ENCODE results near the gene POLR1G.

The POLR1G gene

DNA sequence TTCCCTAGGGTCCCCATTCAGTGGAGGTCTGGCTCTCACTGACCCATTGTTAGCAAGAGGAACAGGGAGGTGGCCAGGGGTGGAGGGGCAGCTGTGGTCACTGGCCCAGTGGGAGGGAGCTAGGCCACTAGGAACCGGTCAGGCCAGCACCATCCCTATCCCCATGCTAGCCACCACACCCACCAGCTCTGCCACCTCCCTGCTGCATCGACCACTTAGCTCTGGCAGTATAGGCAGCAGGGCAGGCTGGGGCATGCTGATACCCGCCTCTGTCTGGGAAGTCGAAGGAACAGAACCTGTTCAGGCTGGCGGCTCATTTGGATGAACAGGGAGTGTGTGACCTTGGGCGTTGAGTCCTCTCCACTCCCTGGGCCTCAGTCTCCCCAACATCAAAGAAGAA, 6.3 kb upstream of the POLR1G start:
- TF ChIP-seq, protein P1, sequence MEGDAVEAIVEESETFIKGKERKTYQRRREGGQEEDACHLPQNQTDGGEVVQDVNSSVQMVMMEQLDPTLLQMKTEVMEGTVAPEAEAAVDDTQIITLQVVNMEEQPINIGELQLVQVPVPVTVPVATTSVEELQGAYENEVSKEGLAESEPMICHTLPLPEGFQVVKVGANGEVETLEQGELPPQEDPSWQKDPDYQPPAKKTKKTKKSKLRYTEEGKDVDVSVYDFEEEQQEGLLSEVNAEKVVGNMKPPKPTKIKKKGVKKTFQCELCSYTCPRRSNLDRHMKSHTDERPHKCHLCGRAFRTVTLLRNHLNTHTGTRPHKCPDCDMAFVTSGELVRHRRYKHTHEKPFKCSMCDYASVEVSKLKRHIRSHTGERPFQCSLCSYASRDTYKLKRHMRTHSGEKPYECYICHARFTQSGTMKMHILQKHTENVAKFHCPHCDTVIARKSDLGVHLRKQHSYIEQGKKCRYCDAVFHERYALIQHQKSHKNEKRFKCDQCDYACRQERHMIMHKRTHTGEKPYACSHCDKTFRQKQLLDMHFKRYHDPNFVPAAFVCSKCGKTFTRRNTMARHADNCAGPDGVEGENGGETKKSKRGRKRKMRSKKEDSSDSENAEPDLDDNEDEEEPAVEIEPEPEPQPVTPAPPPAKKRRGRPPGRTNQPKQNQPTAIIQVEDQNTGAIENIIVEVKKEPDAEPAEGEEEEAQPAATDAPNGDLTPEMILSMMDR (IDR thresholded peaks at IDR 0.05; ENCODE audit: extremely low read depth, missing control alignments) = no peak
- DNase-seq (ENCODE audit: low spot score) = no peak

GRCh38 chr19:45401815-45402214, 4.6 kb upstream of the POLR1G start:
- TF ChIP-seq, protein P1 (IDR thresholded peaks at IDR 0.05; ENCODE audit: extremely low read depth, missing control alignments) = no peak
- DNase-seq (ENCODE audit: low spot score) = no peak

GRCh38 chr19:45402298-45403061, 4.0 kb upstream of the POLR1G start:
- TF ChIP-seq, protein P1 (IDR thresholded peaks at IDR 0.05; ENCODE audit: extremely low read depth, missing control alignments) = peak; percentile 56
- peak; percentile 69 for DNase-seq (ENCODE audit: low spot score)

GRCh38 chr19:45403272-45403671, 3.2 kb upstream of the POLR1G start:
- no peak for DNase-seq (ENCODE audit: low spot score)
- TF ChIP-seq, protein P1 (IDR thresholded peaks at IDR 0.05; ENCODE audit: extremely low read depth, missing control alignments) = no peak

- TF ChIP-seq, protein P1 (IDR thresholded peaks at IDR 0.05; ENCODE audit: extremely low read depth, missing control alignments) = peak; percentile 72
- peak; percentile 90 for DNase-seq (ENCODE audit: low spot score)
These were observed 2.5 kb upstream of the POLR1G start for GRCh38 chr19:45403781-45404556.

GRCh38 chr19:45404557-45405434, 1.6 kb upstream of the POLR1G start, which contains the start of gene PPP1R13L:
TSS of gene PPP1R13L (minus strand) at chr19:45405069. CDS start at chr19:45398318, 6,751 bp downstream.
- TF ChIP-seq, protein P1 (IDR thresholded peaks at IDR 0.05; ENCODE audit: extremely low read depth, missing control alignments) = no peak
- DNase-seq (ENCODE audit: low spot score) = peak; percentile 89
